ENCODE data around the gene CRKL.
A peak's percentile ranks its signal among the peaks of the same experiment; 100 is the strongest.

CRKL gene

DNA sequence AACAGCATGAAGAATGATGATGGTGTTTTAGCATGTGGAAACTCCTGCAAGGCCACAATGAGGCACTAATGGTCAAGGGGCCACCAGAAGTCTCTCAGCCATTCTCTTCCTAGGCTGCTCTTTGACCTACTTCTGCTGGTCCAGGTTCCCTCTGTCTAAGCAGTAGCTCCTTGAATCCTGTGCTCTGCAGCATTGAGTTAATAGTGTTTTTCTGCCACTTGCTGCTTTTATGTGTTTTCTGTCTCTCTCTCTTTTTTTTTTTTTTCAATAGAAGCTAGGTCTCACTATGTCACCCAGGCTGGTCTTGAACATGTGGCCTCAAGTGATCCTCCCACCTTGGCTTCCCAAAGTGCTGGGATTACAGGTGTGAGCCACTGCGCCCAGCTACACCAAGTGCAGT is 29.8 kb downstream of the CRKL start:
- peak in 2 of 10 donors; percentile 6 to 20 for DNase-seq
- intact Hi-C loops (cut with DNase I) = loop anchor here (10.0 kb wide), 1 partner anchor 62 kb away; no protein-coding TSS in a partner anchor

GRCh38 chr22:20948450-20948849 is 31.2 kb downstream of the CRKL start:
- intact Hi-C loops (cut with DNase I) = loop anchor here (10.0 kb wide), 1 partner anchor 64 kb away; no protein-coding TSS in a partner anchor

DNA sequence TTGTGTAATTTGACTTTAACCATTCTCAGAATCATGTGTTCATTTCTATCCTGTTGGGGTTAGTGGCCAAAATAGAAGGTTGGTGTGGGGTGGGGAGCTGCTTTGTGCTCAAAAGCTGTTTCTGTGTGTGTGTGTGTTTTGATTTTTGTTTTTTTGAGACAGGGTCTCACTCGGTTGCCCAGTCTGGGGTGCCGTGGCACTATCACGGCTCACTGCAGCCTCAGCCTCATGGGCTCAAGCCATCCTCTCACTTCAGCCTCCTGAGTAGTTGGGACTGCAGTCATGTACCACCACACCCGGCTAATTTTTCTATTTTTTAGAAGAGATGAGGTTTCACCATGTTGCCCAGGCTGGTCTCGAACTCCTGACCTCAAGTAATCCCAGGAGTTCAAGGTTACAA is 31.8 kb downstream of the CRKL start:
- intact Hi-C loops (cut with DNase I) = loop anchor here (10.0 kb wide), 1 partner anchor 64 kb away; no protein-coding TSS in a partner anchor
- DNase-seq = peak in 2 of 10 donors; percentile 24 to 34

More at GRCh38 chr22:20948450-20948849, 31.2 kb downstream of the CRKL start:
- peak in 2 of 10 donors; percentile 1 to 2 for DNase-seq

- peak in 2 of 10 donors; percentile 27 to 44 for DNase-seq
- intact Hi-C loops (cut with DNase I) = loop anchor here (10.0 kb wide), 1 partner anchor 65 kb away; no protein-coding TSS in a partner anchor
These were observed 32.5 kb downstream of the CRKL start for GRCh38 chr22:20949698-20950183.

GRCh38 chr22:20951151-20951931 is 34.1 kb downstream of the CRKL start:
- peak in 2 of 10 donors; percentile 22 to 55 for DNase-seq
- intact Hi-C loops (cut with DNase I) = no loop called here

- DNase-seq = peak in 1 of 10 donors; percentile 36
- intact Hi-C loops (cut with DNase I) = no loop called here
These were observed 34.7 kb downstream of the CRKL start for GRCh38 chr22:20951932-20952380.

DNA sequence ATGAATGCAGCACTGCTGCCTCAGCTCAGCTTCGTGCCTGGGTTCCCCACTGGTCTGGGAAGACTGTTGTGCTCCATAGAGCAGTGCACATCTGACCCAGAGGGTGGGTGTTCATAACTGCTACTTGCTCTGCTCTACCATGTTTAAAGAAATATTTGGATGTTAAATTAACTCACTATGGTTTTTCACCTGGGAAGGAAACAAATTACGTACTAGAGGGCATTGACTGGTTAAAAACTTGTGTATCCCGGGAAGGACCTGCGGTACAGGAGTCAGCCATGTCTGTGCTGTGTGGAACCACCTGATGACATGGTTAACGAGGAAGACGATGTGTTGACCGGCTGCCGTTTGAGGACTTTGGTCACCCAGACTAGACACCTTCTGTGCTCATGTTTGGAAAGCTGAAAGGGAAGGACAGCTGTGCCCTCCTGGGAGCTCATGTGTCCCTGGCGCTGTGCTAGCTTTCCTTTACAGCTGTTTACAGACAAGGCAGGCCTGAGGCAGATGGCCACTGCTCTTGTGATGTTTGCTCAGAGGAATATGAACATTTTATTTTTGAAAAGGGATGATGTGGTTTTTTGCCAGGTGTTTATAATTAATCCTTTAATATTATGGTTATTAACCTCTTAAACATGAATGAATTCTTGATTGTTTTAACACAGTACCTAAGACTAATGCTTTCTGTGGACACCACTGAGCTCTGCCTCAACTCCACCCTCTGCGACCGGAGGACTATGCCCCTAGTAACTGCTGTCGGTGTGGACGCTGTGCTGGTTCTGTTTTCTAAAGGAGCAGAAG is 35.5 kb downstream of the CRKL start:
- peak in 2 of 10 donors; percentile 43 to 68 for DNase-seq

GRCh38 chr22:20953342-20953608 is 36.1 kb downstream of the CRKL start:
- intact Hi-C loops (cut with DNase I) = no loop called here
- DNase-seq = peak in 1 of 10 donors; percentile 5

More for the DNA sequence above, 35.5 kb downstream of the CRKL start:
- intact Hi-C loops (cut with DNase I) = no loop called here

DNA sequence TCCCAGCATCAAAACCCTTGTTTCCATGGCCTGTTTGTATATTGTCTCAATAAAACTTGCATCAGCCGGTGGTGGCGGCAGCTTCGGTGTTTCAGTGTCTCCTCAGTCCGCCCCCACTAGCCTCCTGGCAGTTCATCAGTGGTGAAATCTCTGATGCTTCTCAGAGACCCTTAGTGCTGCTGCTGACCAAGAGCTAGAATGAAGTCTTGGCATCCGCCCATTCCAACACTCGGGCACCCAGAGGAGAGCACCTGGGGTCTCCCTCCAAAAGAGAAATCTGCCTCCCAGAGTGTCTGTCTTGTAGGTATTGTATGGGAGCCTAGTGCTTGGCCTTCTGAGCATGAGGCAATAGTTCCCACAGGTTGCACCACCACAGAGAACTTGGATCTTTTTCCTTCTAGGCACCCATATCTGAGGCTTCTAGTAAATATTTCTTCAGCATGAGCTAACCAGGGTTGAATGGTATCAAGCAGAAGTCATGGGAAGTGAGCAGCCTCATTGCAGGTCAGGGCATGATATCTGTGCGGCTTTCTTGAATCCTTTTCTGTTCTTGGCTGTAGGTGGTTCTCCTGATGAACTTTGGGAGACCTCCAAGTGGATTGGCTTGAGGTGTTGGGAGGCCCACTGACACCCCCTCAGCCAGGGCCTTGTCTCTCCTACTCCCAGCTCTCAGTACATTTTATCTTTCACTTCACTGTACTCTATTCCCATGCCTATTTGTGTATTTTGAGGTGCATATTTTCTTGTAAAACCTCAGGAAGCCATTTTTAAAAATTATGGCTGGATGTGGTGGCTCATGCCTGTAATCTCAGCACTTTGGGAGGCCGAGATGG is 36.7 kb downstream of the CRKL start:
- intact Hi-C loops (cut with DNase I) = no loop called here
- peak in 2 of 10 donors; percentile 69 to 77 for DNase-seq

DNA sequence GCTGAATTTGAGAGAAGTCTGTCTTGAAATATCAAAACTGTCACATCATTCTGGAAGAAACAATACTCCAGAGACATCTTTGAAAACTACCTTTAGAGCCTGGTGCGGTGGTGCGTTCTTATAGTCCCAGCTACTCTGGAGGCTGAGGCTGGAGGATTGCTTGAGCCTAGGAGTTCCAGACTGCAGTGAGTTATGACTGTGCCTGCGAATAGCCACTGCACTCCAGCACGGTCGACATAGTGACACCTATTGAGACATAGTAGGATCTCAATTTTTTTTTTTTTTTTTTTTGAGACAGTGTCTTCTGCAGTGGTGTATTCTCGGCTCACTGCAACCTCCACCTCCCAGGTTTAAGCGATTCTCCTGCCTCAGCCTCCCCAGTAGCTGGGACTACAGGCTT is 38.3 kb downstream of the CRKL start:
- DNase-seq = peak in 1 of 10 donors; percentile 63
- intact Hi-C loops (cut with DNase I) = loop anchor here (5.0 kb wide), 1 partner anchor 38 kb away; the partner anchor contains the start of gene CRKL

DNA sequence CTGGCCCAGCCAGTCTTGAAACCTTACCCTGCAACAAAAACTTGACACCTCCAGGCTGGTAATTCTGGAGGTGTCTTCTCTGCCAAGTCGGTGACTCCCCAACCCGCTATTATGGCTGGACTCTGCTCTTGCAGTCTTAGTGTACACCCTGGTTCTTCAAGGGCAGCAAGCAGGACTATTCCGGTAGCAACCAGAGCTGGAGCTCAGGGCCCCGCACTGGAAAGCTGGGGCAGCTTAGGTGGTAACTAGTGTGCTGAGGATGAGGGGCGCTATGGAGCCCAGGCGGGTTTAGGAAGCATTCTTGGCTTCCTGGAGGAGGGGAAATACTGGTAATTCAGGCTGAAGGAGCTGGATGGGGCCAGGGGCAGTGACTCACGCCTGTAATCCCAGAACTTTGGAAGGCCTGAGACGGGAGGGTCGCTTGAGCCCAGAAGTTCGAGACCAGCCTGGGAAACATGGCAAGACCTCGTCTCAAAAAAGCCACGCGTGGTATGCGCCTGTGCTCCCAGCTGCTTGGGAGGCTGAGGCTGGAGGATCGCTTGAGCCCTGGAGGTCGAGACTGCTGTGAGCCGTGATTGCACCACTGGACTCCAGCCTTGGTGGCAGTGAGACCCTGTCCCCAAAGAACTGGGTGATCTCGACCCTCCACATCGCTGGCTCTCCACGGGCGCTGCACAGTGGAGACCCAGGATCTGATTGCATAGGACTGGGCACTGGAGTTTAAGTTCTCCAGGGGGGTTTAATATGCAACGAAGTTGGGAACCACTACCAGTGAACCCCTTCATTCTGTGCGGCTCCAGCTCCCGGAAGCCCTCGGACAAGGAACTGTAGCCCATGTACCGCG is 39.3 kb downstream of the CRKL start:
- peak in 2 of 10 donors; percentile 46 to 68 for DNase-seq
- intact Hi-C loops (cut with DNase I) = loop anchor here (5.0 kb wide), 1 partner anchor 39 kb away; the partner anchor contains the start of gene CRKL

DNA sequence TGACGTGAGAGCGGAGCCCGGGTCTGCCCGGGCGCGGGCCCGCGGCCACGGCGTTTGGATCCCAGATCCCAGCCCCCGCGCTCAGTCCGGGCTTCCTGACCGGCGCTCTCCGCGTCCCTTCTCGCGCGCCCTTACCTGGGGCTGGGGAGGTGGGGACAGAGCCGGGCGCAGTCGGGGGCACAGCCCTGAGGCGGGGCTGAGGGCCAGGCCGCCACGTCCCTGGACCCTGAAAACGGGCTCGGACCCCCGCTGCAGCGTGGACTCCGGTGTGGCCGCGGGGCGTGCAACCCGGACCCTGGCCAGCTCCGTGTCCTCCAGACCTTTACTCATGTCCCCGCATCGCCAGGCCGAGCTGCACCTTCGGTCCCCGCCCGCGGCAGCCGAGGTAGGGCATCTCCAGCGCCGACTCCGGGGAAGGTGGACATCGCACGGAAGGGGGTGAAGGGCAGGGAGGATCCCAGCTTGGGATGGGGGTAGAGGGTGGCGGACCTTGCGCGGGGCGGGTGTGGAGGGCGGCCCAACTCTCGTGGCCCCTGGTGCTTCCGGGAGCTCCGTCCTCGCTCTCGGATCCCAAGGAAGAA is 40.0 kb downstream of the CRKL start:
- DNase-seq = peak in 4 of 10 donors; percentile 34 to 84 (median 58)
- intact Hi-C loops (cut with DNase I) = loop anchor here (5.0 kb wide), 1 partner anchor 40 kb away; the partner anchor contains the start of gene CRKL

DNA sequence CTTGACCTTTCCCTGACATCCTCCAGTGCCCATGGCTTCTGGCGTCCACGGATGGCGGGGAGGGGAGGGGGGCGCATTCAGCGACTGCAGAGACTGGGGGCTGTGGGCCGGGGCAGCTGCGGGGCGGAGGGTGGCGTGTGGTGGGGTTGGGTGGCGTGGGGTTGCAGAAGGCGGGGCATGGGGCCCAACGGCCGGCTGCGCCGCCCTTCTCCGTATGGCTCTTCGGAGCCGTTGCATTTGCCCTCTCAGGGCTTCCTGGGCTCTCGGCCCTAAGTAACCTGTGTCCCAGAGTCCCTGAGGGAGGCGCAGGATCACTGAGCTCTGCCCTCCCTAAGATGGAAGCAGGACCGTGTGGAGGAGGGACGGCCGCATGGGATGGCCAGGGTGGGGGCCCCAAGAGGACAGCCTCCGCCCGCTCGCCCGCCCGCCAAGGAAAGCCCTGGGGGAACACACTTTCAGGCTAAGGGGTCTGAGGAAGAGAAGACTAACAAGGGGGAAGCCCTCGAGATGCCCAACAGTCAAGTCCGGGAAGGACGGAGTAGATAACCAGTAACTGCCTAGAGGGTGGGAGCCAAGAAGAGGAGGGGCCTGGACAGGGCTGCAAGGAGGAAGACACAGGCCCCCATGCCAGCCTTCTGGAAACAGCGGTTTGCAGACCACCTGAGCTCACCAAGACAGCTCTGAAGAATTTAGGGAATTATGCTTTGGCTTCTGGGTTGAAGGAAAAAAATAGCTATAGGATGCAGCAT is 40.6 kb downstream of the CRKL start:
- intact Hi-C loops (cut with DNase I) = loop anchor here (5.0 kb wide), 1 partner anchor 41 kb away; the partner anchor contains the start of gene CRKL
- DNase-seq = peak in 1 of 10 donors; percentile 85

DNA sequence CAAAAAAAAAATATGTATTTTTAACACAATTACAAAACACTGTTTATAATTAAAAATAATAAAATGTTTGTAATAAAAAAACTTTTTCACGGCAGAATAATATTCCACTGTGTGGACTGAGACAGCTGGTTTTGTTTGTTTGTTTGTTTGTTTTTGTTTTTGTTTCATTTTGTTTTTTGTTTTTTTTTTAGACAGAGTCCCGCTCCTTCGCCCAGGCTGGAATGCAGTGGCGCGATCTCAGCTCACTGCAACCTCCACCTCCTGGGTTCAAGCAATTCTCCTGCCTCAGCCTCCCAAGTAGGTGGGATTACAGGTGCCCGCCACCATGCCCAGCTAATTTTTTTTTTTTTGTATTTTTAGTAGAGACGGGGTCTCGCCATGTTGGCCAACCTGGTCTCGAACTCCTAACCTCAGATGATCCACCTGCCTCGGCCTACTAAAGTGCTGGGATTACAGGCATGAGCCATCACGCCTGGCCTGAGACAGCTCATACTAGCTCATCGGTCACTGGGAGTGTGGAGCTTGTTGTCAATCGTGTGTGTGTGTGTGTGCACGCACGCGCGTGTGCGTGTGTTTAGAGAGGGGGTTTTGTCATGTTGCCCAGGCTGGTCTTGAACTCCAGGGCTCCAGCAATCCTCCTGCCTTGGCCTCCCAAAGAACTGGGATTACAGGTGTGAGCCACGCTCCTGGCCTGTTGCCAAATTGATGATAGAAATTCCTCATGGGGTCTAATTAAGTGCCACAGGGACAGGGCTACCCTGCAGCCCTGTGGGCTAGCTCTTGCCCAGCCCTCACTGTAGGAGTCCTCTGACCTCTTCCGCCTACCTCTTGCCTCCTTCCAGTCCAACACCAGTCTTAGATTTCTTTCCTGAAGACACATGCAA is 42.6 kb downstream of the CRKL start:
- peak in 3 of 10 donors; percentile 2 to 27 (median 11) for DNase-seq

DNA sequence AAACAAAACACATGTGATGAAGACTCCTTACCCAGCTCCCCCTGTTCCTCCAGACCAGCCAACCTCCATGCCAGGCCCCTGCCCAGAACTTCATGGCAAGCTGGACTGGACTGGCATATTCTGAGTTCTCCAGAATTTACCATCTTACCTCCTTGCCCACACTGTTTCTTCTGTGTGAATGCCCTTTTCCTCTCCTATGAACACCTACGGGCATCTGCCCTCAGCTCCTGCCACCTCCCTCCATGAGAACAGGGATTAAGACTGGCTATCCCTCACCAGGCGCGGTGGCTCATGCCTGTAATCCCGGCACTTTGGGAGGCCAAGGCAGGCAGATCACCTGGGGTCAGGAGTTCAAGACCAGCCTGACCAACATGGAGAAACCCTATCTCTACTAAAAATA is 43.4 kb downstream of the CRKL start:
- peak in 2 of 10 donors; percentile 16 to 34 for DNase-seq
- intact Hi-C loops (cut with DNase I) = no loop called here

More for the DNA sequence above, 42.6 kb downstream of the CRKL start:
- intact Hi-C loops (cut with DNase I) = loop anchor here (5.0 kb wide), 1 partner anchor 43 kb away; the partner anchor contains the start of gene CRKL

- intact Hi-C loops (cut with DNase I) = no loop called here
- DNase-seq = peak in 5 of 10 donors; percentile 1 to 64 (median 17)
These were observed 45.3 kb downstream of the CRKL start for GRCh38 chr22:20962491-20962945.
